GM18508 (cell line): Measurements from ENCODE around the gene SUSD5.
"Not testable (repeated sequence)": the region's sequence is repeated elsewhere in the genome, so short reads cannot be mapped to it uniquely, and the experiment has no call there.

ENCODE experiments used
- ATAC-seq: cut with Tn5 transposase; IDR thresholded peaks from one replicate; pipeline ENCODE4 v1.9.1; 2021; ENCODE audit warnings: moderate number of reproducible peaks; ENCODE audit not compliant: insufficient read depth, unreplicated experiment

The SUSD5 gene

GRCh38 chr3:33122991-33123390, 95.6 kb downstream of the SUSD5 start:
- ATAC-seq = no peak

- no peak for ATAC-seq
Observed at GRCh38 chr3:33119891-33120290, 98.7 kb downstream of the SUSD5 start.

- ATAC-seq = no peak
Observed at GRCh38 chr3:33117461-33117860, 101.1 kb downstream of the SUSD5 start.

DNA sequence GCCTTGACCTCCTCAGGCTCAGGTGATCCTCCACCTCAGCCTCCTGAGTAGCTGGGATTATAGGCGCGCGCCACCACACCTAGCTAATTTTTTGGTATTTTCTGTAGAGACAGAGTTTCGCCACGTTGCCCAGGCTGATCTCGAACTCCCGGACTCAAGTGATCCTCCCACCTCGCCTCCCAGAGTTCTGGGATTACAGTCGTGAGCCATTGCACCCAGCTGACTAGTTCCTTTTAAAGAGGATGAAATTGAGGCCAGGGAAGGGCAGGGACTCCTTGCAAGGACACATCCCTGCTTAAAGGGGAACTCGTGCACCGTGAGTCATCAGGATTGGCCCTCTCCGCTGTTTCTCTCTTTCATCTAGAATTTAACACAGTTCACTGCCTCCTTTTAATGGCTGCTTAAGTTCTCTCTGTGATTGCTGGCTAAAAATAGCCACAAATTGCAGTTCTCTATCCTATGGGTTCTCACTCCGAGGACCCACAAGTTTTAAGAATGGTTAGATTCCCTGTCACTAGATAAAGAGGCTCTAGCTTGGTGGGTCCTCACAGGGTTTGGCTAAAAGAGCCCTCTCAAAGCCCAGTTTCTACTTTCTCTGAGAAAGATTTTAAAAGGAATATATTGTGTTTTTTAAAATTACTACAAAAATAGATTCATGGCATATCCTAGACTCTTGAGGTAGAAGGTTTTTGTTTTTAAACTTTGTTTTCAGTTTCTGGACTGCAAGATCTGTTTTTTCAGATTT, 103.4 kb downstream of the SUSD5 start:
- no peak for ATAC-seq

GRCh38 chr3:33114622-33115023, 104.0 kb downstream of the SUSD5 start:
- ATAC-seq = no peak

DNA sequence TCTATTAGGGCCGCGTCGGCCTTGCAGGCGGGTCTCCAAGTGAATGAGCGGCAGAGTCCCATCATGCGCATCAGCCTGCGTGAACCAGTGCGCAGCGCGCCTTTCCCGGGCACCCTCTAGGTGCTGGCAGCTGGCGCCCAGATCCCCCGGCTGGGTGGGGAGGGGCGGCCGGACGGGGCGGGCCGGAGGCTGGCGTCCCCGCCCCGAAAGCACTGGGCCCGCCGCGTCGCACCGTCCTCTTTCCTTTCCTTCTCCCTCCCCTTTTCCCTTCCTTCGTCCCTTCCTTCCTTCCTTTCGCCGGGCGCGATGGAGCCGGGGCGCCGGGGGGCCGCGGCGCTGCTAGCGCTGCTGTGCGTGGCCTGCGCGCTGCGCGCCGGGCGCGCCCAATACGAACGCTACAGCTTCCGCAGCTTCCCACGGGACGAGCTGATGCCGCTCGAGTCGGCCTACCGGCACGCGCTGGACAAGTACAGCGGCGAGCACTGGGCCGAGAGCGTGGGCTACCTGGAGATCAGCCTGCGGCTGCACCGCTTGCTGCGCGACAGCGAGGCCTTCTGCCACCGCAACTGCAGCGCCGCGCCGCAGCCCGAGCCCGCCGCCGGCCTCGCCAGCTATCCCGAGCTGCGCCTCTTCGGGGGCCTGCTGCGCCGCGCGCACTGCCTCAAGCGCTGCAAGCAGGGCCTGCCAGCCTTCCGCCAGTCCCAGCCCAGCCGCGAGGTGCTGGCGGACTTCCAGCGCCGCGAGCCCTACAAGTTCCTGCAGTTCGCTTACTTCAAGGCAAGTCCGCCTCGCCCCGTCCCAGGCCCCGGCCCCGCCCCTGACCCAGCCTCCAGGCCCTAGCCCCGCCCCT, 104.6 kb downstream of the SUSD5 start, which contains the start of gene CRTAP:
Gene CRTAP (plus strand): TSS at position 243 of the 850 bp plus-strand sequence. CDS start 64 bp downstream, at position 307.
- peak; percentile 60 for ATAC-seq

DNA sequence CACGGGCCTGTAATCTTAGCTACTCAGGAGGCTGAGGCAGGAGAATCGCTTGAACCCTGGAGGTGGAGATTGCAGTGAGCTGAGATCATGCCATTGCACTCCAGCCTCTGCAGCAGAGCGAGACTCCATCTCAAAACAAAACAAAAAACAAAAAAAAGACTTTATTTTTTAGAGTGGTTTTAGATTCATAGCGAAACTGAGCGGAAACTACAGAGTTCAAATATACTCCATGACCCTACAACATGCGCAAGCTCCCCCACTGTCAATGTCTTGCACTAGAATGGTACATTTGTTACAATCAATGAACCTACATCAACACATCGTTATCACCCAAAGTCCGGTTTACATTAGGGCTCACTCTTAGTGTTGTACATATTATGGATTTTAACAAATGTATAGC, 107.0 kb downstream of the SUSD5 start:
- peak; percentile 35 for ATAC-seq

GRCh38 chr3:33106854-33107253, 111.8 kb downstream of the SUSD5 start:
- ATAC-seq = not testable (repeated sequence)

- no peak for ATAC-seq
Observed at GRCh38 chr3:33105341-33105948, 113.2 kb downstream of the SUSD5 start.

DNA sequence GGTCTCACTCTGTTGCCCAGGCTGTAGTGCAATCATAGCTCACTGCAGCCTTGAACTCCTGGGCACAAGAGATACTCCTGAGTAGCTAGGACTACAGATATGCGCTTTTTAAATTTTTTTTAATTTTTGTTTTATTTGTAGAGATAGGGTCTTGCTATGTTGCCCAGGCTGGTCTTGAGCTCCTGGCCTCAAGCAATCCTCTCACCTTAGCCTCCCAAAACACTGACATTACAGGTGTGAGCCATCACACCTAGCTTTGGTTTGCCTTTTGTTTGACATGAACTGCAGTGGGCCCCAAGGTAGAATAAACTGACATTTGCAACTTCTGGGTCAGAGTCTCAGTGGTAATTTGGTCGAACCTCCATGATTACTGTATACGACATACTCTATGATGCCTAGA, 113.8 kb downstream of the SUSD5 start:
- no peak for ATAC-seq

- ATAC-seq = no peak
Observed at GRCh38 chr3:33103480-33103879, 115.1 kb downstream of the SUSD5 start.

GRCh38 chr3:33103034-33103433, 115.6 kb downstream of the SUSD5 start:
- ATAC-seq = no peak

DNA sequence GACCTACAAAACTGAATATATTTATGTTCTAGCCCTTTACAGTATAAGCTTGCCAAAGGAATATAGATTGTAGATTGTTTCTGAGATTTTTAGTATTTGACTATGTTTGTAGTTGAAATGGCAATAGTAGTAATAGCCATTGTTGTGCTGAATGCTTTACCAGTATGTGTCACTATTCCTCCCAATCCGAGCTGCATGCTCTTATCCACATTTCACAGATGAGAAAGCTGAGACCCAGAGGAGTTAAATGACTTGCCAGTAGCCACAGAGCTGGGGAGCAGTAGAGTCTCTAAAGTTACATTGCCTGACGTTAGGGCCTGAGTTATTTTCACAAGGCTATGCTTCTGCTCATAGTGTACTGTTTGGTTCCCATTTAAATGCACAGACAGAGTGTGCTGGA, 118.4 kb downstream of the SUSD5 start:
- ATAC-seq = no peak
